Measurements from ENCODE around the gene SUB1. TPM values are rescaled to one million over a fixed set of nuclear protein-coding genes. Genes with fewer than 3 reads are reported as not detected.
A peak's percentile ranks its signal among the peaks of the same experiment; 100 is the strongest.
"Not testable (repeated sequence)": the region's sequence is repeated elsewhere in the genome, so short reads cannot be mapped to it uniquely, and the experiment has no call there.

SUB1 gene
- 581 TPM for polyA plus RNA-seq (2012; ENCODE audit: missing spikeins)

DNA sequence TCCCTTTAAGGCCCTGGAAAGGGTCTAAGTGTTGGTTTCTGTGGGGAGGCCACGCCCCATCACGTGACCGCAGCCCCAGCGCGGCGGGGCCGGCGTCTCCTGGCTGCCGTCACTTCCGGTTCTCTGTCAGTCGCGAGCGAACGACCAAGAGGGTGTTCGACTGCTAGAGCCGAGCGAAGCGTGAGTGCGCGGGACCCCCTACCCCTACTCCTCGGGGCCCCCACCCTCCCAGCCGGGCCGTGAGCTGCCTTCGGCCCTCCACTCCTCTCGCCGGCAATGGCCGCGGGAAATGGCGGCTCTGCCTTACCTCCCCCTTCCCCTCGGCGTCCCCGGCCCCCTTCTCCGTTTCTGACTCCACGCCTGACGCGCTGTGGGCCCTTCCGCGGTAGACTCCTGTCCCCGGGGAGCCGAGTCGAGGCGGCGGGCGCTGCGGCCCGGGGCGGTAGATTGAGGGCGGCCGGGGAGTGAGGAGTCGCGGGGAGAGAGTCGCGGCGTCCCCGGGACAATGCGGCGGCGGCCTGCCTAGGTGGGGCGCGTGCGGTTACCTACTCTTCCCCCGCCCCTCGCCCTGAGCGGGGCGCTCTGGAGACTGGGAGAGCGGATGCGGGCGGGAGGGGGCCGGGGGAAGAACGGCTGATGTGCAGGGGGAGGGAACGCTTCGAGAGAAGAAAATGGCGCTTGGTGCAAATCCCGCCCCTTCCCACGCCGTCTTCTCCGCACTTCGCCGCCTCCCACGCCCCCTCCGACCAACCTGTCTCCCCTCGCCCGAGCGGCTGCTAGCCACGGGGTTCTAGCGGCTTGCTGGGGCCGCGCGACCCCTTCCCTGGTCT is at the start of gene SUB1:
Gene SUB1 (plus strand): TSS at position 112 of the 830 bp plus-strand sequence. CDS start 2,956 bp downstream, outside the sequence.
- peak; percentile 72 for DNase-seq (ENCODE audit: insufficient read length)
- FAIRE-seq = peak; percentile 91
- TF ChIP-seq TAF1 (IDR thresholded peaks at IDR 0.05; ENCODE audit: borderline replicate concordance, low read depth, low read length) = peak; percentile 98
- peak; percentile 95 for TF ChIP-seq POLR2AphosphoS5 (IDR thresholded peaks at IDR 0.05; ENCODE audit: low read depth, low read length)
- peak; percentile 94 for TF ChIP-seq POLR2A (IDR thresholded peaks at IDR 0.05; ENCODE audit: low read depth, low read length)

- FAIRE-seq = no peak
- DNase-seq (ENCODE audit: insufficient read length) = no peak
- TF ChIP-seq POLR2A (IDR thresholded peaks at IDR 0.05; ENCODE audit: low read depth, low read length) (no peak), POLR2AphosphoS5 (IDR thresholded peaks at IDR 0.05; ENCODE audit: low read depth, low read length) (no peak), TAF1 (IDR thresholded peaks at IDR 0.05; ENCODE audit: borderline replicate concordance, low read depth, low read length) (no peak)
These were observed 49.1 kb upstream of the SUB1 start for GRCh38 chr5:32536246-32536645.

GRCh38 chr5:32537437-32538029 is 47.8 kb upstream of the SUB1 start:
- not testable (repeated sequence) for DNase-seq (ENCODE audit: insufficient read length); FAIRE-seq

GRCh38 chr5:32538031-32538547 is 47.3 kb upstream of the SUB1 start:
- DNase-seq (ENCODE audit: insufficient read length) (no peak), FAIRE-seq (peak; percentile 81)
- TF ChIP-seq TAF1 (IDR thresholded peaks at IDR 0.05; ENCODE audit: borderline replicate concordance, low read depth, low read length) (no peak), POLR2AphosphoS5 (IDR thresholded peaks at IDR 0.05; ENCODE audit: low read depth, low read length) (no peak), POLR2A (IDR thresholded peaks at IDR 0.05; ENCODE audit: low read depth, low read length) (no peak)

GRCh38 chr5:32539981-32540845 is 45.1 kb upstream of the SUB1 start:
- DNase-seq (ENCODE audit: insufficient read length) = no peak
- TF ChIP-seq POLR2AphosphoS5 (IDR thresholded peaks at IDR 0.05; ENCODE audit: low read depth, low read length) (no peak), TAF1 (IDR thresholded peaks at IDR 0.05; ENCODE audit: borderline replicate concordance, low read depth, low read length) (no peak), POLR2A (IDR thresholded peaks at IDR 0.05; ENCODE audit: low read depth, low read length) (no peak)
- no peak for FAIRE-seq

DNA sequence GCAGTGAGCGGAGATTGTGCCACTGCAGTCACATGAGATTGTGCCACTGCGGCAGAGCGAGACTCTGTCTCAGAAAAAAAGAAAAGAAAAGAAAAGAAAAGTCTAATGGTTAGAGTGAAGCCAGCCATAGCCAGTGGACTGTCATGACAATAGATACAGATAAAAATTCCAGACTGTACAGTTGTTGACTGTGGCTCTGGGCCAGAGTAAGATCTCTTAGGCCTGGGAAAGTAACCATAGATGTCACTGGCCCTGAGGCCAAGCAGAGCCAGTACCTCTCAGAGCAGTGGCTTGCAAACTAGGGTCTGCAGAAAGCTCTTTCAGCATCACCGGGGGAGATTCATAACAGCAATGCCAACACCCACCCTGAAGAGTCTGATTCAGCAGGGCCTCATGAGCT is 44.1 kb upstream of the SUB1 start:
- FAIRE-seq (no peak), DNase-seq (ENCODE audit: insufficient read length) (no peak)
- no peak for TF ChIP-seq TAF1 (IDR thresholded peaks at IDR 0.05; ENCODE audit: borderline replicate concordance, low read depth, low read length)

- no peak for TF ChIP-seq POLR2A (IDR thresholded peaks at IDR 0.05; ENCODE audit: low read depth, low read length)
- no peak for TF ChIP-seq TAF1 (IDR thresholded peaks at IDR 0.05; ENCODE audit: borderline replicate concordance, low read depth, low read length)
- TF ChIP-seq POLR2AphosphoS5 (IDR thresholded peaks at IDR 0.05; ENCODE audit: low read depth, low read length) = no peak
- DNase-seq (ENCODE audit: insufficient read length) (no peak), FAIRE-seq (peak; percentile 93)
These were observed 42.9 kb upstream of the SUB1 start for GRCh38 chr5:32542216-32543059.

DNA sequence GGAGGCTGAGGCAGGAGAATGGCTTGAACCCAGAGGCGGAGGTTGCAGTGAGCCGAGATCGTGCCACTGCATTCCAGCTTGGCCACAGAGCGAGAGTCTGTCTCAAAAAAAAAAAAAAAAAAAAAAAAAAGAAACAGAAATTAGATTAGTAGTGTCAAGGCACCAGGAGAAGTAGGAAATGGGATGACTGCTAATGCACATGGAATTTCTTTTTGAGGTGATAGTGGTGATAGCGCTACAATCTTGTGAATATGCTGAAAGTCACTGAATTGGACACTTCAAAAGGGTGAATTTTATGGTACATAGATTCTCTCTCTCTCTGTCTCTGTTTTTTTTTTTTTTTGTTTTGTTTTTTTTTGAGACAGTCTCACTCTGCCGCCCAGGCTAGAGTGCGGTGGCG is 42.1 kb upstream of the SUB1 start:
- no peak for TF ChIP-seq POLR2AphosphoS5 (IDR thresholded peaks at IDR 0.05; ENCODE audit: low read depth, low read length)
- TF ChIP-seq TAF1 (IDR thresholded peaks at IDR 0.05; ENCODE audit: borderline replicate concordance, low read depth, low read length) = no peak
- TF ChIP-seq POLR2A (IDR thresholded peaks at IDR 0.05; ENCODE audit: low read depth, low read length) = no peak
- DNase-seq (ENCODE audit: insufficient read length) (no peak), FAIRE-seq (no peak)

- FAIRE-seq (no peak), DNase-seq (ENCODE audit: insufficient read length) (no peak)
- TF ChIP-seq POLR2AphosphoS5 (IDR thresholded peaks at IDR 0.05; ENCODE audit: low read depth, low read length) (no peak), POLR2A (IDR thresholded peaks at IDR 0.05; ENCODE audit: low read depth, low read length) (no peak), TAF1 (IDR thresholded peaks at IDR 0.05; ENCODE audit: borderline replicate concordance, low read depth, low read length) (no peak)
These were observed 40.1 kb upstream of the SUB1 start for GRCh38 chr5:32545102-32545800.

GRCh38 chr5:32551194-32551593 is 34.2 kb upstream of the SUB1 start:
- TF ChIP-seq TAF1 (IDR thresholded peaks at IDR 0.05; ENCODE audit: borderline replicate concordance, low read depth, low read length) (no peak), POLR2AphosphoS5 (IDR thresholded peaks at IDR 0.05; ENCODE audit: low read depth, low read length) (no peak)
- DNase-seq (ENCODE audit: insufficient read length) = no peak
- FAIRE-seq = no peak
